ENCODE measurements around the gene GREB1.

- TF ChIP-seq, protein P1, sequence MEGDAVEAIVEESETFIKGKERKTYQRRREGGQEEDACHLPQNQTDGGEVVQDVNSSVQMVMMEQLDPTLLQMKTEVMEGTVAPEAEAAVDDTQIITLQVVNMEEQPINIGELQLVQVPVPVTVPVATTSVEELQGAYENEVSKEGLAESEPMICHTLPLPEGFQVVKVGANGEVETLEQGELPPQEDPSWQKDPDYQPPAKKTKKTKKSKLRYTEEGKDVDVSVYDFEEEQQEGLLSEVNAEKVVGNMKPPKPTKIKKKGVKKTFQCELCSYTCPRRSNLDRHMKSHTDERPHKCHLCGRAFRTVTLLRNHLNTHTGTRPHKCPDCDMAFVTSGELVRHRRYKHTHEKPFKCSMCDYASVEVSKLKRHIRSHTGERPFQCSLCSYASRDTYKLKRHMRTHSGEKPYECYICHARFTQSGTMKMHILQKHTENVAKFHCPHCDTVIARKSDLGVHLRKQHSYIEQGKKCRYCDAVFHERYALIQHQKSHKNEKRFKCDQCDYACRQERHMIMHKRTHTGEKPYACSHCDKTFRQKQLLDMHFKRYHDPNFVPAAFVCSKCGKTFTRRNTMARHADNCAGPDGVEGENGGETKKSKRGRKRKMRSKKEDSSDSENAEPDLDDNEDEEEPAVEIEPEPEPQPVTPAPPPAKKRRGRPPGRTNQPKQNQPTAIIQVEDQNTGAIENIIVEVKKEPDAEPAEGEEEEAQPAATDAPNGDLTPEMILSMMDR (IDR thresholded peaks at IDR 0.05), result no peak
- no peak for TF ChIP-seq POLR2AphosphoS5 (IDR thresholded peaks at IDR 0.05)
Observed at GRCh38 chr2:11556101-11556806, 22.4 kb downstream of the GREB1 start.

Data from gastroesophageal sphincter (tissue), 3 donors.